Endothelial cell (in vitro differentiated cells): ENCODE results near the gene PPP1R27. TPM values are rescaled to one million over a fixed set of nuclear protein-coding genes. Genes with fewer than 3 reads are reported as not detected.
A peak's percentile ranks its signal among the peaks of the same experiment; 100 is the strongest.

Experiments
- DNase-seq: peaks from one replicate; pipeline ENCODE4 v3.0.0; 2021; ENCODE audit warnings: low spot score
- H3K27ac Mint-ChIP-seq: one replicate; pipeline ENCODE4 v1.8.0; 2021; ENCODE audit warnings: mixed read lengths, inconsistent platforms; ENCODE audit not compliant: unreplicated experiment
- H3K27me3 Mint-ChIP-seq: one replicate; pipeline ENCODE4 v1.8.0; 2021; ENCODE audit warnings: mild to moderate bottlenecking, moderate library complexity, mixed read lengths, inconsistent platforms; ENCODE audit not compliant: unreplicated experiment
- H3K36me3 Mint-ChIP-seq: one replicate; pipeline ENCODE4 v1.8.0; 2021; ENCODE audit warnings: mild to moderate bottlenecking, low read depth, mixed read lengths, inconsistent platforms; ENCODE audit not compliant: unreplicated experiment
- H3K4me1 Mint-ChIP-seq: one replicate; pipeline ENCODE4 v1.8.0; 2021; ENCODE audit warnings: mild to moderate bottlenecking, mixed read lengths, inconsistent platforms; ENCODE audit not compliant: unreplicated experiment
- H3K4me3 Mint-ChIP-seq: one replicate; pipeline ENCODE4 v1.8.0; 2021; ENCODE audit warnings: mild to moderate bottlenecking, mixed read lengths, inconsistent platforms; ENCODE audit not compliant: unreplicated experiment
- H3K9me3 Mint-ChIP-seq: one replicate; pipeline ENCODE4 v1.8.0; 2021; ENCODE audit warnings: mixed read lengths, inconsistent platforms; ENCODE audit not compliant: unreplicated experiment
- total RNA-seq: library from RNA; stranded (reverse); fragmentation: NEBNext Ultra II Directional; extraction: Animal tissue kit (Norgen Biotek cat#: 25700); gene quantifications from one replicate; pipeline ENCODE4 v1.2.1, GENCODE V29; 2021; ENCODE audit not compliant: unreplicated experiment
- TF ChIP-seq, protein P1 (sequence below): fragments of 200-600 bp; sonication (generic); IDR thresholded peaks from one replicate; pipeline ENCODE4 v1.5.0; 2021; ENCODE audit warnings: antibody characterized with exemption; ENCODE audit not compliant: unreplicated experiment

Gene PPP1R27
- total RNA-seq, 1 donor from 2014 or later = not detected

DNA sequence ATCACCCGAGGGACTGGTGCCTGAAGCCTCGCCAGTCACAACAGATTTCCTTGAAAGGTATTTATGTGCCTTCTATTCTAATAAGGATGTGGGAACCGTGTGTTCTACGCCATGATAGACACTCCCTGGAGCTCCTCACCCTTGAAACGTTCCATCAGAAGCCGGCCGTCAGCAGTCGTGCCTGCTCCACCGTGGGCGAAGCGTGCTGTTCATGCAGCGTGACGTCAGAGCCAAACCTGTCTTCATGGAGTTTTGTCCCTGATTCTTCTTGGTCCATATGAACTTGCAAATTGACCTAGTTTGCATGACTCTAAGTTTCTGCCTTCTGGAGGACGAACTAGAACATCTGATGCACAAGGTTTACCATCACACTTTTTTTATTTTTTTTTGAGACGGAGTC is 4.5 kb upstream of the PPP1R27 start:
- Mint-ChIP-seq H3K27me3 (peaks cover 17% of the 10 kb centered on the region), H3K36me3 (peaks cover 9% of the 10 kb centered on the region), H3K9me3 (no peaks in the 10 kb centered on the region), H3K4me3 (no peak overlapping the region), H3K4me1 (no peaks in the 10 kb centered on the region), H3K27ac (no peak overlapping the region)
- DNase-seq = no peak
- TF ChIP-seq, protein P1, sequence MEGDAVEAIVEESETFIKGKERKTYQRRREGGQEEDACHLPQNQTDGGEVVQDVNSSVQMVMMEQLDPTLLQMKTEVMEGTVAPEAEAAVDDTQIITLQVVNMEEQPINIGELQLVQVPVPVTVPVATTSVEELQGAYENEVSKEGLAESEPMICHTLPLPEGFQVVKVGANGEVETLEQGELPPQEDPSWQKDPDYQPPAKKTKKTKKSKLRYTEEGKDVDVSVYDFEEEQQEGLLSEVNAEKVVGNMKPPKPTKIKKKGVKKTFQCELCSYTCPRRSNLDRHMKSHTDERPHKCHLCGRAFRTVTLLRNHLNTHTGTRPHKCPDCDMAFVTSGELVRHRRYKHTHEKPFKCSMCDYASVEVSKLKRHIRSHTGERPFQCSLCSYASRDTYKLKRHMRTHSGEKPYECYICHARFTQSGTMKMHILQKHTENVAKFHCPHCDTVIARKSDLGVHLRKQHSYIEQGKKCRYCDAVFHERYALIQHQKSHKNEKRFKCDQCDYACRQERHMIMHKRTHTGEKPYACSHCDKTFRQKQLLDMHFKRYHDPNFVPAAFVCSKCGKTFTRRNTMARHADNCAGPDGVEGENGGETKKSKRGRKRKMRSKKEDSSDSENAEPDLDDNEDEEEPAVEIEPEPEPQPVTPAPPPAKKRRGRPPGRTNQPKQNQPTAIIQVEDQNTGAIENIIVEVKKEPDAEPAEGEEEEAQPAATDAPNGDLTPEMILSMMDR = no peak

DNA sequence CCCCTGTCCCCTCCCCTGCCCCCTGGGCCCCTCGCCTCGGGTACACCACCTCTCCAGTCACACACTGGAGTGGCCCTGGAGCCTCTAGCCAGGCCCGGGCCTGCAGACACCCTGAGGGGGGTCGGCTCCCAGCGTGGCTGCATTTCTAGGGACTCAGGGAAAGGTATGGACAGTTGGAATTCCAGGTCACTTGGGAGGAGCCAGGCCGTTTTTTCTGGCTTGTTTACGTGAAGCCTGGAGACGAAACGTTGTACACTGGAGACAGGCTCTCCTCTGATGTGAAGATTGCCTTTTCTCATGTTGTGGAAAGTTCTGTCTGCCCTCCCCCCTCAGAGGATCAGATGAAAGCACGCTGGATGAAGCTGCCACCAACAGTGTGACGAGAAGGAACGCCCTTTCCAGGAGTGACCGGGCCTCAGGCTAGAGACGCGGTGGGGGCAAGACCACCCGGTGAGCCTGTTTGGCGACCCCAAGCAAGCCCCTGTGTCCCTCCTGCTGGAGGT is 4.0 kb upstream of the PPP1R27 start:
- no peaks in the 10 kb centered on the region for H3K9me3 Mint-ChIP-seq
- DNase-seq = no peak

GRCh38 chr17:81837641-81838040 is 2.8 kb upstream of the PPP1R27 start:
- H3K9me3 Mint-ChIP-seq = no peaks in the 10 kb centered on the region
- peak overlapping the region; percentile 9 for H3K4me3 Mint-ChIP-seq
- no peak for DNase-seq
- TF ChIP-seq, protein P1 = no peak
- H3K36me3 Mint-ChIP-seq = peaks cover 4% of the 10 kb centered on the region
- H3K27me3 Mint-ChIP-seq = peaks cover 17% of the 10 kb centered on the region
- H3K27ac Mint-ChIP-seq = no peak overlapping the region
- no peaks in the 10 kb centered on the region for H3K4me1 Mint-ChIP-seq

More for the DNA sequence above, 4.0 kb upstream of the PPP1R27 start:
- H3K36me3 Mint-ChIP-seq = peaks cover 9% of the 10 kb centered on the region
- no peak overlapping the region for H3K4me3 Mint-ChIP-seq
- H3K27ac Mint-ChIP-seq = no peak overlapping the region
- H3K4me1 Mint-ChIP-seq = no peaks in the 10 kb centered on the region
- TF ChIP-seq, protein P1 = no peak
- peaks cover 19% of the 10 kb centered on the region for H3K27me3 Mint-ChIP-seq

- H3K4me3 Mint-ChIP-seq = peak overlapping the region; percentile 87
- H3K4me1 Mint-ChIP-seq = peaks cover 11% of the 10 kb centered on the region
- H3K36me3 Mint-ChIP-seq = peaks cover 9% of the 10 kb centered on the region
- H3K27me3 Mint-ChIP-seq = peaks cover 17% of the 10 kb centered on the region
- TF ChIP-seq, protein P1 = no peak
- H3K9me3 Mint-ChIP-seq = no peaks in the 10 kb centered on the region
- peak overlapping the region; percentile 78 for H3K27ac Mint-ChIP-seq
- DNase-seq = no peak
These were observed 674 bp downstream of the PPP1R27 start for GRCh38 chr17:81833921-81834830.
